GM21515 (cell line): ENCODE data around the gene FLT3LG.
A peak's percentile ranks its signal among the peaks of the same experiment; 100 is the strongest.

Experiments used
- ATAC-seq: cut with Tn5 transposase; IDR thresholded peaks from one replicate; pipeline ENCODE4 v1.9.1; 2021; ENCODE audit not compliant: unreplicated experiment

FLT3LG gene

GRCh38 chr19:49487277-49488045 is 13.4 kb downstream of the FLT3LG start, which contains the start of gene RPL13A:
TSS of gene RPL13A (plus strand) at chr19:49487608. CDS start at chr19:49487630, 22 bp downstream.
- ATAC-seq, result peak; percentile 85

GRCh38 chr19:49488046-49488862 is 14.2 kb downstream of the FLT3LG start:
- ATAC-seq, result no peak

DNA sequence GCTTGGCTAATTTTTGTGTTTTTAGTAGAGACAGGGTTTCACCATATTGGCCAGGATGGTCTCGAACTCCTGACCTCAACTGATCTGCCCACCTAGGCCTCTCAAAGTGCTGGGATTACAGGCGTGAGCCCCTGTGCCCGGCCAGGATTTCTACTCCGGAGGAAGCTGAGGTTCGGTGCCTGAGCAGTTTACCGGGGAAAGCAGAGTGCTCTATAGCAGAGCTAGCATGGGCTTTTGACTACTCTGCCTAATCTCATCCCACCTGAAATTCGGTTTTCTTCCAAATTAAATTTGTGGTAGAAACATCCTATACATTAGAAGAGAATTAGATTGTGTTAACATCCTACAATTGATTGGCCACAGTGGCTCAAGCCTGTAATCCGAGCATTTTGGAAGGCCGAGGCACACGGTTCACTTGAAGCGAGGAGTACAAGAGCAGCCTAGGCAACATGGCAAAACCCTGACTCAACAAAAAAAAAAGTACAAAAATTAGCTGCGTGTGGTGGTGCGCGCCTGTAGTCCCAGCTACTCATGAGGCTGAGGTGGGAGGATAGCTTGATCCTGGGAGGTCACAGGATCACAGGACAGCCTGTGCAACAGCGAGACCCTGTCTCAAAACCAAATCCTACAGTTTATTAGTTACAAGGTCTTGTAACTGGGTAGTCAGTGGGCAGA is 15.0 kb downstream of the FLT3LG start:
- ATAC-seq, result no peak

GRCh38 chr19:49489601-49490167 is 15.7 kb downstream of the FLT3LG start:
- no peak for ATAC-seq

DNA sequence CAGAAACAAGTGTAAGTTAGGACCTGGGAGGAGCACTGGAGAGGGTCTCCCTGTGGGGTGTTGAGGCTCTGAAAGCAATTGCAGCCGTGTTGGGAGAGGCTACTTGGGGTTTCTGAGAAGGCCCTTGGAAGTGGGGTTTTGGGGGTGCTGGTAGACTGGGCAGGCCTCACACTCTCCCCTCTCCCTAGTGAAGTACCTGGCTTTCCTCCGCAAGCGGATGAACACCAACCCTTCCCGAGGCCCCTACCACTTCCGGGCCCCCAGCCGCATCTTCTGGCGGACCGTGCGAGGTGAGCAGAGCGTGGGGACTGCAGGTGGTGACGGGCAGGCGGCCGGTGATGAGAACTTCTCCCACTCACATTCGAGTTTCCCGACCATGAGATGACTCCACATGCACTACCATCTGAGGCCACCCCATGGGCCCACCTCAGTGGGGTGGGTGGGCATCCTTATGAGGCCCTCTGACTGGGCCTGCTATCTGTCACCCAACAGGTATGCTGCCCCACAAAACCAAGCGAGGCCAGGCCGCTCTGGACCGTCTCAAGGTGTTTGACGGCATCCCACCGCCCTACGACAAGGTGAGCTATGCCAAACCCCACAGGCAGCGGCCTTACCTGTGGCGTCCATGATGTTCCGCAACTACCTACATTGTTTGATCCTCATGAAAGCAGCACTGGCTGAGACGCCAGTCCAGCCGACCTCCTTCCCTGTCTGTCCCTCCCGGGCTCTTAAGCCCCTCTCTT is 16.4 kb downstream of the FLT3LG start:
- no peak for ATAC-seq

DNA sequence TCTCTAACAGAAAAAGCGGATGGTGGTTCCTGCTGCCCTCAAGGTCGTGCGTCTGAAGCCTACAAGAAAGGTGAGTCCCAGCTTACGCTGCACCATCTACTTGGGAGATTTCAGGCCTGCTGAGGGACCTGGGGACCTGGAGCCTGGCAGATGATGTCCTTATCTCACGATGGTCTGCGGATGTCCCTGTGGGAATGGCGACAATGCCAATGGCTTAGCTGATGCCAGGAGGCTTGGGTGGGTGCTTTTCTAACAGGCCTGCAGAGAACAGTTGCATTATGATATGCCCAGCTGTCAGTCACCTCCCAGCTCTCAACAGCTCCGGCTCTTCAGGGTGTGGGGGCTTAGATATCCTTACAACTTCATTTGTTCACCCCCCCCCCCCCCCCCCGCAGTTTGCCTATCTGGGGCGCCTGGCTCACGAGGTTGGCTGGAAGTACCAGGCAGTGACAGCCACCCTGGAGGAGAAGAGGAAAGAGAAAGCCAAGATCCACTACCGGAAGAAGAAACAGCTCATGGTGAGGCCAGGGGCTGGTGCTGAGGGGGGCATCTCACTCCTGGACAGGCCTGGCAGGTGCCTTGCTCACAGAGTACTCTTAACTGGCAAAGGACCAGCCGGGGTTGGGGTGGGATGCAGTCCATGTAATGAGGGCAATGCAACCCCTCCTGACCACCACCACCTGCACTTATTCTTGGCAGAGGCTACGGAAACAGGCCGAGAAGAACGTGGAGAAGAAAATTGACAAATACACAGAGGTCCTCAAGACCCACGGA is 17.2 kb downstream of the FLT3LG start:
- no peak for ATAC-seq

DNA sequence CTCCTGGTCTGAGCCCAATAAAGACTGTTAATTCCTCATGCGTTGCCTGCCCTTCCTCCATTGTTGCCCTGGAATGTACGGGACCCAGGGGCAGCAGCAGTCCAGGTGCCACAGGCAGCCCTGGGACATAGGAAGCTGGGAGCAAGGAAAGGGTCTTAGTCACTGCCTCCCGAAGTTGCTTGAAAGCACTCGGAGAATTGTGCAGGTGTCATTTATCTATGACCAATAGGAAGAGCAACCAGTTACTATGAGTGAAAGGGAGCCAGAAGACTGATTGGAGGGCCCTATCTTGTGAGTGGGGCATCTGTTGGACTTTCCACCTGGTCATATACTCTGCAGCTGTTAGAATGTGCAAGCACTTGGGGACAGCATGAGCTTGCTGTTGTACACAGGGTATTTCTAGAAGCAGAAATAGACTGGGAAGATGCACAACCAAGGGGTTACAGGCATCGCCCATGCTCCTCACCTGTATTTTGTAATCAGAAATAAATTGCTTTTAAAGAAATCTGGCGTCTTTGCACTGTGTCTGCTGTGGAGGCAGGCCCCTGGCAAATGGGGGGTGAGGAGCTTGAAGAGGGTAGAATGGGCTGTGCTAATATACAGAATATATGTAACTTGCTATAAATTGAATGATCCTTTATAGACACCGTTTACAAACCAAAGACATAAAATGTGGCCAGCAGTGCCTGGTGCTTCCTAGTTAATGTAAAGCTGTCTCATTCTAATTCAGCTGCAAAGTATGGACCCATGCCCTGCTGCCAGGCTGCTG is 18.0 kb downstream of the FLT3LG start:
- ATAC-seq, result no peak

DNA sequence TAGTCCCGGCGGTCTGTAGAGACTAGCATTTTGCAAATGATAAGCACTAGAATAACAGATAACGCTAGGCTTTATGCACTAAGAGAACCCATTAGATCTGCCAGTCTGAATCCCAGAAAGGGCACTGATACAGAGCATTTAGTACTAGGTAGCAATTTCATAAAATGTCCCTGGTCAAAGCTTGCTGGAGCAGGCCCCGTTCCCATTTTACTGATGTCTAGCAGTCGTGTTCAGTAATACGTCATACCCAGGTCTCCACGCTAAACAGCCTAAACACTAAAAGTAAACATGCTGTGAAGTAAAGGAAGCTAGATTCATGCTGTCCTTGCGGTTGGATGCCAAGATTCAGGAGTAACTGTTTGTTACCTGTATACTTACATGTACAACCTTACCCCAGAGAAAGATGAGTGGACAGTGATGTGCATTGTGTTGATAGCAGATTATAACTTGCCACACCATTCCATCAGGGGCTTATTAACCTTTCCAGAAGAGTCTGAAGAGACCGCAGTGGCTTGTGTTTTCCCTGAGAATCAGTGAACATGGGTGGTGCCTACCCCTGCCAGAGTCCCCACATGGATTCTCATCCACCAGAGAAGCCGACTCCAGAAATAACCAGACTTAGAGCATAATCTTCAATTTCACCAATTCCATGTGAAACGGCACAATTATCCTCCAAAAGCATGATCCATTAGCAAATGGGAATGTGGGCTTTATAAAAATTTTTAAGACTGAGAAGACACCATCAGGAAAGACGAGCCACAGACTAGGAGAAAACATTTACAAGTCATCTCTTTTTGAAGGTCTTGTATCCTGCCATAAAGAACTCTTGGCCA is 18.8 kb downstream of the FLT3LG start:
- no peak for ATAC-seq

GRCh38 chr19:49496574-49497008 is 22.6 kb downstream of the FLT3LG start:
- no peak for ATAC-seq

- ATAC-seq, result no peak
Observed at GRCh38 chr19:49497047-49497788, 23.2 kb downstream of the FLT3LG start.

DNA sequence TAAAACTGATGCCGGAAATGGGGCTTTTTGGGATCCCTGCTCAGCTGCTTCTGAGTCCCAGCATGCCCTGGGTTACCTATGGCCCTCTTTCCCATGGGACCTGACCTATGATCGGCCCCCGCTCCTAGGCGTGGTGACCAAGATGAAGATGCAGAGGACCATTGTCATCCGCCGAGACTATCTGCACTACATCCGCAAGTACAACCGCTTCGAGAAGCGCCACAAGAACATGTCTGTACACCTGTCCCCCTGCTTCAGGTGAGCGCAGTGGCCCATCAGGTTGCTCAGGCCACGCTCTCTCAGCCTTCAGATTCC is 23.7 kb downstream of the FLT3LG start:
- no peak for ATAC-seq

DNA sequence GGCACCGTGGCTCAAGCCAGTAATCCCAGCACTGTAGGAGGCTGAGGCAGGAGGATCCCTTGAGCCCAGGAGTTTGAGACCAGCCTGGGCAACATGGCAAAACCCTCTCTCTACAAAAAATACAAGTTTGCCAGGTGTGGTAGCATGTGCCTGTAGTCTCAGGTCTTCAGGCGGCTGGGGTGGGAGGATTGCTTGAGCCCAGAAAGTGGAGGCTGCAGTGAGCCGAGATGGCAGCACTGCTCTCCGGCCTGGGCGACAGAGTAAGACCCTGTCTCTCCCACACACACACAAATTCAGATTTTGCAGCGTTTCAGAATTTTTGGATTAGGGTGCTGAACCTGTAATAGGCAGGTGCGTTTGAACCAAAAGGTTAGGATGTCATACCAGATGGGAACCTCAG is 24.5 kb downstream of the FLT3LG start:
- ATAC-seq, result no peak

GRCh38 chr19:49499030-49499670 is 25.1 kb downstream of the FLT3LG start:
- no peak for ATAC-seq

- no peak for ATAC-seq
Observed at GRCh38 chr19:49502866-49503581, 29.0 kb downstream of the FLT3LG start.

- ATAC-seq, result no peak
Observed at GRCh38 chr19:49503582-49503962, 29.6 kb downstream of the FLT3LG start.

DNA sequence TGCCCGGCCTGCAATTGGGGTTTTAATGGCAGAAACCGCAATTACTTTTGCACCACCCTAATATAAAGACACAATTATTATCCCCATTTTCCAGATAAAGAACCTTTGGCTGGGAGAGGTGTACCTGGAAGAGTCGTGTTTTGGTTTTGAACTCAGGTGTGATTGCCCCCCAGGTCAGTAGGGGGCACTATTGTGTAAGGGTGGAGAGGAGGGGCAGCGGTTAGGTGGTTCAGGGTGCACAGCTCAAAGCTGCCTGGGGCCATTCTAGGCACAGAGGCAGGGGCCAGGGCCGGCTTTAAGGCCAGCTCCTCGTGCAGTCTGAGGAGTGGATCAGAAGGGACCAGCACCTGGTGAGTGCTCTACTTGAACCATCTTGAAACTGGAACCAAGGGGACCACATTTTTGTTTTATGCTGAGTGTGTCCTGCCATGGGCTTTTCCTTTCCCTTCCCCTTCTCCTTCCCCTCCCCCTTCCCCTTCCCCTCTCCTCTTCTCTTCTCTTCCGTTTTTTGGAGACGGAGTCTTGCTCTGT is 32.6 kb downstream of the FLT3LG start:
- no peak for ATAC-seq
